T47D (cell line): Measurements from ENCODE around the gene UBE2D3.
A peak's percentile ranks its signal among the peaks of the same experiment; 100 is the strongest.
"Not testable (repeated sequence)": the region's sequence is repeated elsewhere in the genome, so short reads cannot be mapped to it uniquely, and the experiment has no call there.

Experiments
- DNase-seq, 2 experiments: peaks; one replicate each; pipeline versions ENCODE4 v3.0.0 to v3.0.0-alpha.2; 2011 to 2012; ENCODE audit warnings: low read depth in 1 of 2, low spot score in 1 of 2
- JUND ChIP-seq: IDR thresholded peaks from 2 replicates; pipeline ENCODE4 v1.6.1; 2012; ENCODE audit warnings: low read depth
- in situ Hi-C: cut with HindIII; loops from 2 replicates; pipeline ENCODE4 v1.10.0; 2016; ENCODE audit warnings: low sequenced_read_pairs, low pct_unique_long_range_greater_than_20kb

Gene UBE2D3

GRCh38 chr4:102826105-102826889 is 1.1 kb downstream of the UBE2D3 start:
- no peak for TF ChIP-seq JUND
- in situ Hi-C loops = no loop called here
- DNase-seq = peak in 1 of 2 experiments; percentile 6

GRCh38 chr4:102825261-102826091 is 1.9 kb downstream of the UBE2D3 start:
- in situ Hi-C loops = no loop called here
- TF ChIP-seq JUND = no peak
- DNase-seq = peak in 1 of 2 experiments; percentile 73

GRCh38 chr4:102824398-102824797 is 3.0 kb downstream of the UBE2D3 start:
- in situ Hi-C loops = no loop called here
- TF ChIP-seq JUND = no peak
- no peak for DNase-seq

GRCh38 chr4:102823897-102824296 is 3.5 kb downstream of the UBE2D3 start:
- TF ChIP-seq JUND = no peak
- in situ Hi-C loops = no loop called here

GRCh38 chr4:102823464-102823863 is 3.9 kb downstream of the UBE2D3 start:
- no peak for DNase-seq
- in situ Hi-C loops = no loop called here
- TF ChIP-seq JUND = no peak

More at GRCh38 chr4:102823897-102824296, 3.5 kb downstream of the UBE2D3 start:
- no peak for DNase-seq

- DNase-seq = no peak
- in situ Hi-C loops = no loop called here
- TF ChIP-seq JUND = no peak
These were observed 7.6 kb downstream of the UBE2D3 start for GRCh38 chr4:102819588-102820365.

GRCh38 chr4:102819100-102819499 is 8.3 kb downstream of the UBE2D3 start:
- DNase-seq, in situ Hi-C loops: not testable (repeated sequence)

- no peak for TF ChIP-seq JUND
- in situ Hi-C loops = no loop called here
- no peak for DNase-seq
These were observed 9.6 kb downstream of the UBE2D3 start for GRCh38 chr4:102817613-102818268.

GRCh38 chr4:102817021-102817605 is 10.2 kb downstream of the UBE2D3 start:
- no peak for DNase-seq
- no peak for TF ChIP-seq JUND
- in situ Hi-C loops = no loop called here

- no peak for DNase-seq
- in situ Hi-C loops = no loop called here
- no peak for TF ChIP-seq JUND
These were observed 11.4 kb downstream of the UBE2D3 start for GRCh38 chr4:102815981-102816380.

- DNase-seq = no peak
- in situ Hi-C loops = no loop called here
- TF ChIP-seq JUND = no peak
These were observed 17.7 kb downstream of the UBE2D3 start for GRCh38 chr4:102809691-102810090.

GRCh38 chr4:102809190-102809589 is 18.2 kb downstream of the UBE2D3 start:
- no peak for TF ChIP-seq JUND
- DNase-seq = no peak
- in situ Hi-C loops = no loop called here
